ENCODE results near the gene ADGRG1. TPM values are rescaled to one million over a fixed set of nuclear protein-coding genes. Genes with fewer than 3 reads are reported as not detected.

Gene ADGRG1
- total RNA-seq, 2 donors from 2014 or later = 0.64 TPM

GRCh38 chr16:57619606-57620334, 8.7 kb upstream of the ADGRG1 start:
- Mint-ChIP-seq H3K4me3 (no peak overlapping the region), H3K9me3 (no peaks in the 10 kb centered on the region), H3K36me3 (ENCODE audit: low read depth) (no peaks in the 10 kb centered on the region), H3K4me1 (peaks cover 3% of the 10 kb centered on the region), H3K27me3 (ENCODE audit: insufficient read depth) (peaks cover 3% of the 10 kb centered on the region), H3K27ac (no peak overlapping the region)
- H3K27me3 ChIP-seq (ENCODE audit: control insufficient read depth, insufficient read depth, low read length, poor library complexity, severe bottlenecking) = no peaks in the 10 kb centered on the region
- no peak overlapping the region for H3K4me3 ChIP-seq (ENCODE audit: low read length)
- 86 to 87% methylated on average over 8 to 16 of the region's 16 CpGs for WGBS, 2 experiments (ENCODE audit: insufficient coverage in 1 of 2, insufficient read length in 1 of 2)
- H3K4me1 ChIP-seq (ENCODE audit: control insufficient read depth, insufficient read depth, low read length) = no peaks in the 10 kb centered on the region
- TF ChIP-seq CTCF (conservative IDR thresholded peaks at IDR 0.05) = no peak
- DNase-seq = peak; percentile 65
- H3K9me3 ChIP-seq (ENCODE audit: control insufficient read depth, low read length) = no peaks in the 10 kb centered on the region
- peak overlapping the region; percentile 7 for H3K27ac ChIP-seq (ENCODE audit: low read depth, low read length)
- H3K36me3 ChIP-seq (ENCODE audit: control insufficient read depth, insufficient read depth, low read length) = no peaks in the 10 kb centered on the region
- H3K9ac ChIP-seq (ENCODE audit: extremely low read depth, low read length, poor library complexity, severe bottlenecking) = no peak overlapping the region

- Histone ChIP-seq H3K27me3 (ENCODE audit: control insufficient read depth, insufficient read depth, low read length, poor library complexity, severe bottlenecking) (no peaks in the 10 kb centered on the region), H3K4me1 (ENCODE audit: control insufficient read depth, insufficient read depth, low read length) (no peaks in the 10 kb centered on the region), H3K4me3 (ENCODE audit: low read length) (no peak overlapping the region), H3K9ac (ENCODE audit: extremely low read depth, low read length, poor library complexity, severe bottlenecking) (no peak overlapping the region), H3K36me3 (ENCODE audit: control insufficient read depth, insufficient read depth, low read length) (no peaks in the 10 kb centered on the region), H3K9me3 (ENCODE audit: control insufficient read depth, low read length) (no peaks in the 10 kb centered on the region), H3K27ac (ENCODE audit: low read depth, low read length) (peak overlapping the region; percentile 16)
- Mint-ChIP-seq H3K27ac (no peak overlapping the region), H3K9me3 (no peaks in the 10 kb centered on the region), H3K36me3 (ENCODE audit: low read depth) (no peaks in the 10 kb centered on the region), H3K4me3 (no peak overlapping the region), H3K4me1 (peaks cover 3% of the 10 kb centered on the region), H3K27me3 (ENCODE audit: insufficient read depth) (peaks cover 3% of the 10 kb centered on the region)
- DNase-seq = peak; percentile 73
- WGBS, 2 experiments (ENCODE audit: insufficient coverage in 1 of 2, insufficient read length in 1 of 2) = 88 to 92% methylated on average over 15 to 27 of the region's 27 CpGs
- TF ChIP-seq CTCF (conservative IDR thresholded peaks at IDR 0.05) = no peak
Measured at GRCh38 chr16:57620335-57621231, 7.8 kb upstream of the ADGRG1 start.

GRCh38 chr16:57621521-57622271, 6.7 kb upstream of the ADGRG1 start:
- no peaks in the 10 kb centered on the region for H3K27me3 ChIP-seq (ENCODE audit: control insufficient read depth, insufficient read depth, low read length, poor library complexity, severe bottlenecking)
- TF ChIP-seq CTCF (conservative IDR thresholded peaks at IDR 0.05) = no peak
- no peak overlapping the region for H3K27ac ChIP-seq (ENCODE audit: low read depth, low read length)
- no peaks in the 10 kb centered on the region for H3K36me3 ChIP-seq (ENCODE audit: control insufficient read depth, insufficient read depth, low read length)
- H3K9me3 Mint-ChIP-seq = no peaks in the 10 kb centered on the region
- no peak overlapping the region for H3K9ac ChIP-seq (ENCODE audit: extremely low read depth, low read length, poor library complexity, severe bottlenecking)
- H3K4me1 Mint-ChIP-seq = peaks cover 3% of the 10 kb centered on the region
- no peaks in the 10 kb centered on the region for H3K4me1 ChIP-seq (ENCODE audit: control insufficient read depth, insufficient read depth, low read length)
- H3K4me3 ChIP-seq (ENCODE audit: low read length) = no peak overlapping the region
- no peak overlapping the region for H3K4me3 Mint-ChIP-seq
- peak overlapping the region; percentile 35 for H3K27ac Mint-ChIP-seq
- 92 to 96% methylated on average over 9 to 10 of the region's 10 CpGs for WGBS, 2 experiments (ENCODE audit: insufficient coverage in 1 of 2, insufficient read length in 1 of 2)
- H3K27me3 Mint-ChIP-seq (ENCODE audit: insufficient read depth) = peaks cover 3% of the 10 kb centered on the region
- DNase-seq = peak; percentile 42
- no peaks in the 10 kb centered on the region for H3K36me3 Mint-ChIP-seq (ENCODE audit: low read depth)
- no peaks in the 10 kb centered on the region for H3K9me3 ChIP-seq (ENCODE audit: control insufficient read depth, low read length)

Measured in endodermal cell (in vitro differentiated cells).